HL-60 (cell line): ENCODE measurements around the gene NHSL1.

Experiments
- GABPA ChIP-seq: IDR thresholded peaks from 2 replicates; pipeline ENCODE4 v1.6.1; 2012; ENCODE audit warnings: low read depth
- SPI1 ChIP-seq: IDR thresholded peaks from 2 replicates; pipeline ENCODE4 v1.6.1; 2012; ENCODE audit warnings: low read depth, mild to moderate bottlenecking, borderline replicate concordance
- TF ChIP-seq, protein P1 (sequence below): IDR thresholded peaks from 2 replicates; pipeline ENCODE4 v1.6.1; 2012; ENCODE audit warnings: low read depth; ENCODE audit not compliant: insufficient replicate concordance
- TF ChIP-seq, protein P2 (sequence below): IDR thresholded peaks from one replicate; pipeline ENCODE4 v1.5.1; 2011; ENCODE audit warnings: low read length, control low read depth, inconsistent platforms; ENCODE audit not compliant: insufficient read depth

DNA sequence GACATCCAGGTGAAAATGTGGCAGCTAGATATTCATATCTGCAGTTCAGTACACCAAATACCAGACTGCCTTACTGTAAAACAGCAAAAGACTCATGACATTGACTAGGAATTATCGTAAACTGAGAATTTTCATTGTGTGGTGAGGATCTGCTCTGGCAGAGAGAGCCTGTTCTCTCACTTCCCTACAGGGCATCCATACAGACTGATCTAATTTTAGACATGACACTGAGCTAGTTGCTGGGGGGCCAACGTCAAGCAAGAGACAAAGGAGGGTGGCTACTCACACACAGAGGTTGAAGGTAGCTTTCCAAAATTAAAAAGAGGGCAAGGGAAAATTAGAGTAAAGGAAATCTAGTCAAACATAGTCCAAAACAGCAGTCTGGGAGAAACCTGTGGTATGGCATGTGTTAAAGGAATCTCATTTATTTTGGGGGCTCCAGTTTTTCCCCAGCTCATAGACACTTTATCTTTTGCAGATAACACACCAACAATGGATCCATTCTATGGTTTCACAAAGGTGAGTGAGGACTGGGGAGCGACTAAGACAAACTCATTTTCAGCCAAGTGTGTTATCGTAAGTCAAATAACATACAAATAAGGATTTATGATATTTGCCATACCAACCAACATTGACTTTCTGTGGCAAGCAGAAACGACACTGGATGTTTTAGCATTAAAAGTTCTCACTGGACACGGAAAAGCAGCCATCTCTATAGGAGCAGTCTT is 36.6 kb upstream of the NHSL1 start:
- TF ChIP-seq, protein P1, sequence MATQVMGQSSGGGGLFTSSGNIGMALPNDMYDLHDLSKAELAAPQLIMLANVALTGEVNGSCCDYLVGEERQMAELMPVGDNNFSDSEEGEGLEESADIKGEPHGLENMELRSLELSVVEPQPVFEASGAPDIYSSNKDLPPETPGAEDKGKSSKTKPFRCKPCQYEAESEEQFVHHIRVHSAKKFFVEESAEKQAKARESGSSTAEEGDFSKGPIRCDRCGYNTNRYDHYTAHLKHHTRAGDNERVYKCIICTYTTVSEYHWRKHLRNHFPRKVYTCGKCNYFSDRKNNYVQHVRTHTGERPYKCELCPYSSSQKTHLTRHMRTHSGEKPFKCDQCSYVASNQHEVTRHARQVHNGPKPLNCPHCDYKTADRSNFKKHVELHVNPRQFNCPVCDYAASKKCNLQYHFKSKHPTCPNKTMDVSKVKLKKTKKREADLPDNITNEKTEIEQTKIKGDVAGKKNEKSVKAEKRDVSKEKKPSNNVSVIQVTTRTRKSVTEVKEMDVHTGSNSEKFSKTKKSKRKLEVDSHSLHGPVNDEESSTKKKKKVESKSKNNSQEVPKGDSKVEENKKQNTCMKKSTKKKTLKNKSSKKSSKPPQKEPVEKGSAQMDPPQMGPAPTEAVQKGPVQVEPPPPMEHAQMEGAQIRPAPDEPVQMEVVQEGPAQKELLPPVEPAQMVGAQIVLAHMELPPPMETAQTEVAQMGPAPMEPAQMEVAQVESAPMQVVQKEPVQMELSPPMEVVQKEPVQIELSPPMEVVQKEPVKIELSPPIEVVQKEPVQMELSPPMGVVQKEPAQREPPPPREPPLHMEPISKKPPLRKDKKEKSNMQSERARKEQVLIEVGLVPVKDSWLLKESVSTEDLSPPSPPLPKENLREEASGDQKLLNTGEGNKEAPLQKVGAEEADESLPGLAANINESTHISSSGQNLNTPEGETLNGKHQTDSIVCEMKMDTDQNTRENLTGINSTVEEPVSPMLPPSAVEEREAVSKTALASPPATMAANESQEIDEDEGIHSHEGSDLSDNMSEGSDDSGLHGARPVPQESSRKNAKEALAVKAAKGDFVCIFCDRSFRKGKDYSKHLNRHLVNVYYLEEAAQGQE = no peak
- TF ChIP-seq, protein P2, sequence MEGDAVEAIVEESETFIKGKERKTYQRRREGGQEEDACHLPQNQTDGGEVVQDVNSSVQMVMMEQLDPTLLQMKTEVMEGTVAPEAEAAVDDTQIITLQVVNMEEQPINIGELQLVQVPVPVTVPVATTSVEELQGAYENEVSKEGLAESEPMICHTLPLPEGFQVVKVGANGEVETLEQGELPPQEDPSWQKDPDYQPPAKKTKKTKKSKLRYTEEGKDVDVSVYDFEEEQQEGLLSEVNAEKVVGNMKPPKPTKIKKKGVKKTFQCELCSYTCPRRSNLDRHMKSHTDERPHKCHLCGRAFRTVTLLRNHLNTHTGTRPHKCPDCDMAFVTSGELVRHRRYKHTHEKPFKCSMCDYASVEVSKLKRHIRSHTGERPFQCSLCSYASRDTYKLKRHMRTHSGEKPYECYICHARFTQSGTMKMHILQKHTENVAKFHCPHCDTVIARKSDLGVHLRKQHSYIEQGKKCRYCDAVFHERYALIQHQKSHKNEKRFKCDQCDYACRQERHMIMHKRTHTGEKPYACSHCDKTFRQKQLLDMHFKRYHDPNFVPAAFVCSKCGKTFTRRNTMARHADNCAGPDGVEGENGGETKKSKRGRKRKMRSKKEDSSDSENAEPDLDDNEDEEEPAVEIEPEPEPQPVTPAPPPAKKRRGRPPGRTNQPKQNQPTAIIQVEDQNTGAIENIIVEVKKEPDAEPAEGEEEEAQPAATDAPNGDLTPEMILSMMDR = no peak
- TF ChIP-seq GABPA (no peak), SPI1 (no peak)
